IMR-90 (cell line): ENCODE measurements around the gene ZNF750. TPM values are rescaled to one million over a fixed set of nuclear protein-coding genes. Genes with fewer than 3 reads are reported as not detected.

Source experiments
- ATAC-seq: fragments of 200-7000 bp; cut with Tn5 transposase; 2 replicates; pipeline ENCODE4 v1.9.1; 2020; ENCODE audit warnings: low read depth, mild to moderate bottlenecking, moderate library complexity
- BruUV-seq: library from RNA; stranded (reverse); fragments of 400-500 nt; replicated peaks from 2 replicates; lab custom pipeline; 2021; lab: Mats Ljungman, UMichigan
- CTCF ChIA-PET: fragments of 300-600 bp; formaldehyde crosslinking; extraction: SDS; loops from one replicate; lab custom pipeline; 2021; ENCODE audit warnings: antibody characterized with exemption; lab: Yijun Ruan, JAX
- POLR2A ChIA-PET: fragments of 300-600 bp; sonication (Branson Sonifier 250); formaldehyde crosslinking; loops from one replicate; lab custom pipeline; 2022; ENCODE audit warnings: antibody characterized with exemption; ENCODE audit not compliant: unreplicated experiment; lab: Charles Lee
- DNase-seq: peaks from one replicate; pipeline ENCODE4 v3.0.0; 2013
- H2AFZ ChIP-seq: replicated peaks from 2 replicates; pipeline ENCODE3; 2013; ENCODE audit warnings: low read length, mild to moderate bottlenecking; ENCODE audit not compliant: poor library complexity
- H2AK5ac ChIP-seq: 2 replicates; pipeline ENCODE4 v1.6.1; 2013; ENCODE audit warnings: low read depth, low read length, inconsistent platforms
- H2AK9ac ChIP-seq: replicated peaks from 2 replicates; pipeline ENCODE3; 2013; ENCODE audit warnings: mild to moderate bottlenecking, low read depth, low read length, moderate library complexity; ENCODE audit not compliant: poor library complexity
- H2BK120ac ChIP-seq: 2 replicates; pipeline ENCODE4 v1.6.1; 2013; ENCODE audit warnings: low read depth, low read length, inconsistent platforms
- H2BK15ac ChIP-seq: 3 replicates; pipeline ENCODE4 v1.6.1; 2013; ENCODE audit warnings: low read depth, low read length, inconsistent platforms
- H2BK20ac ChIP-seq: 2 replicates; pipeline ENCODE4 v1.6.1; 2013; ENCODE audit warnings: low read depth, mild to moderate bottlenecking, inconsistent platforms, low read length, moderate library complexity
- H2BK5ac ChIP-seq: 2 replicates; pipeline ENCODE4 v1.6.1; 2013; ENCODE audit warnings: mild to moderate bottlenecking, low read depth, low read length, inconsistent platforms; ENCODE audit not compliant: poor library complexity, severe bottlenecking
- H3K14ac ChIP-seq: replicated peaks from 2 replicates; pipeline ENCODE4 v1.6.1; 2013; ENCODE audit warnings: low read depth, low read length, inconsistent platforms
- H3K18ac ChIP-seq: 2 replicates; pipeline ENCODE4 v1.6.1; 2013; ENCODE audit warnings: low read depth, low read length, control low read depth
- H3K23ac ChIP-seq: 2 replicates; pipeline ENCODE4 v1.6.1; 2013; ENCODE audit warnings: low read depth, low read length, inconsistent platforms
- H3K27ac ChIP-seq: 2 replicates; pipeline ENCODE4 v1.5.1; 2013; ENCODE audit warnings: mild to moderate bottlenecking, control low read depth, low read length; ENCODE audit not compliant: insufficient read depth
- H3K27me3 ChIP-seq: 2 replicates; pipeline ENCODE4 v1.6.1; 2013; ENCODE audit warnings: low read length; ENCODE audit not compliant: control insufficient read depth, insufficient read depth
- H3K36me3 ChIP-seq: 2 replicates; pipeline ENCODE4 v1.6.1; 2013; ENCODE audit warnings: low read length, mixed read lengths; ENCODE audit not compliant: control insufficient read depth, insufficient read depth
- H3K4ac ChIP-seq: 2 replicates; pipeline ENCODE4 v1.6.1; 2013; ENCODE audit warnings: low read depth, low read length, inconsistent platforms
- H3K4me1 ChIP-seq: 2 replicates; pipeline ENCODE4 v1.6.1; 2013; ENCODE audit warnings: low read length, mixed read lengths; ENCODE audit not compliant: control insufficient read depth, insufficient read depth
- H3K4me2 ChIP-seq: 2 replicates; pipeline ENCODE4 v1.6.1; 2013; ENCODE audit warnings: low read depth, mild to moderate bottlenecking, control low read depth, low read length, moderate library complexity
- H3K4me3 ChIP-seq: 2 replicates; pipeline ENCODE4 v1.5.1; 2013; ENCODE audit warnings: low read depth, mild to moderate bottlenecking, control low read depth, low read length, moderate library complexity; ENCODE audit not compliant: insufficient read depth
- H3K56ac ChIP-seq: 2 replicates; pipeline ENCODE4 v1.6.1; 2013; ENCODE audit warnings: low read length, inconsistent platforms; ENCODE audit not compliant: insufficient read depth; ENCODE audit errors: extremely low read depth
- H3K79me1 ChIP-seq, 2 experiments: 2 replicates each; pipeline ENCODE4 v1.6.1; 2013; ENCODE audit warnings: low read length in 2 of 2, inconsistent platforms in 1 of 2, low read depth in 1 of 2
- H3K9ac ChIP-seq: 2 replicates; pipeline ENCODE4 v1.6.1; 2013; ENCODE audit warnings: low read depth, low read length, control low read depth
- H3K9me1 ChIP-seq: 2 replicates; pipeline ENCODE4 v1.6.1; 2013; ENCODE audit warnings: low read length, inconsistent platforms; ENCODE audit not compliant: insufficient read depth
- H3K9me3 ChIP-seq: 2 replicates; pipeline ENCODE4 v1.6.1; 2013; ENCODE audit warnings: low read length; ENCODE audit not compliant: control insufficient read depth, insufficient read depth
- H4K20me1 ChIP-seq: 2 replicates; pipeline ENCODE4 v1.6.1; 2013; ENCODE audit warnings: low read length, inconsistent platforms; ENCODE audit not compliant: insufficient read depth
- H4K5ac ChIP-seq: 2 replicates; pipeline ENCODE4 v1.6.1; 2013; ENCODE audit warnings: mild to moderate bottlenecking, low read depth, low read length, control low read depth
- H4K8ac ChIP-seq, 2 experiments: 2 replicates each; pipeline ENCODE4 v1.6.1; 2013; ENCODE audit warnings: low read depth in 2 of 2, low read length in 2 of 2, control low read depth in 1 of 2, inconsistent platforms in 1 of 2
- H4K91ac ChIP-seq: 2 replicates; pipeline ENCODE4 v1.6.1; 2013; ENCODE audit warnings: low read depth, low read length, inconsistent platforms; ENCODE audit not compliant: insufficient read depth
- CEBPB ChIP-seq: IDR thresholded peaks from 2 replicates; pipeline ENCODE4 v1.6.1; 2012; ENCODE audit warnings: low read depth, low read length, improper control_type of control experiment
- MAZ ChIP-seq: IDR thresholded peaks from 2 replicates; pipeline ENCODE4 v1.6.1; 2012; ENCODE audit warnings: low read depth, mild to moderate bottlenecking, low read length, improper control_type of control experiment, moderate library complexity, borderline replicate concordance
- MXI1 ChIP-seq: IDR thresholded peaks from 2 replicates; pipeline ENCODE4 v1.6.1; 2012; ENCODE audit warnings: low read depth, mild to moderate bottlenecking, low read length, moderate library complexity, borderline replicate concordance
- RAD21 ChIP-seq: IDR thresholded peaks from 2 replicates; pipeline ENCODE4 v1.6.1; 2012; ENCODE audit warnings: low read length, improper control_type of control experiment
- WGBS, 2 experiments: methylation state at CpG; one replicate each; pipeline versions ENCODE4 v1.1.5 to v1.1.7; 2013; ENCODE audit warnings: missing lambda C conversion rate in 2 of 2; ENCODE audit not compliant: insufficient read length in 1 of 2; ENCODE audit errors: extremely low coverage in 2 of 2; 5-methylcytosine and 5-hydroxymethylcytosine counted together
- dilution Hi-C: fragments of 300-500 bp; cut with HindIII; formaldehyde crosslinking; loops from one replicate; pipeline ENCODE4 v1.14.3; 2018; ENCODE audit warnings: low sequenced_read_pairs; ENCODE audit not compliant: unreplicated experiment
- in situ Hi-C: fragments of 300-500 bp; cut with MboI; formaldehyde crosslinking; loops from 3 replicates; pipeline ENCODE4 v1.14.3; 2019; ENCODE audit warnings: low sequenced_read_pairs, inconsistent platforms, mixed read lengths
- intact Hi-C: fragments of 100-400 bp; cut with micrococcal nuclease; formaldehyde crosslinking; loops from 2 replicates; pipeline ENCODE4 v1.10.0; 2022
- polyA plus RNA-seq, 3 experiments: library from polyadenylated mRNA; depleted of rRNA; stranded (reverse); fragments of >200 nt; gene quantifications; 2 replicates each; pipeline ENCODE4 v1.2.3, GENCODE V29; 2012; ENCODE audit warnings: low replicate concordance in 1 of 3
- total RNA-seq: library from RNA; depleted of rRNA; stranded (reverse); fragments of >200 nt; gene quantifications from 2 replicates; pipeline ENCODE4 v1.2.3, GENCODE V29; 2012

Gene ZNF750
- total and polyA plus RNA-seq, 2 of the 4 experiments (the other 2 are of a cell fraction), result not detected

DNA sequence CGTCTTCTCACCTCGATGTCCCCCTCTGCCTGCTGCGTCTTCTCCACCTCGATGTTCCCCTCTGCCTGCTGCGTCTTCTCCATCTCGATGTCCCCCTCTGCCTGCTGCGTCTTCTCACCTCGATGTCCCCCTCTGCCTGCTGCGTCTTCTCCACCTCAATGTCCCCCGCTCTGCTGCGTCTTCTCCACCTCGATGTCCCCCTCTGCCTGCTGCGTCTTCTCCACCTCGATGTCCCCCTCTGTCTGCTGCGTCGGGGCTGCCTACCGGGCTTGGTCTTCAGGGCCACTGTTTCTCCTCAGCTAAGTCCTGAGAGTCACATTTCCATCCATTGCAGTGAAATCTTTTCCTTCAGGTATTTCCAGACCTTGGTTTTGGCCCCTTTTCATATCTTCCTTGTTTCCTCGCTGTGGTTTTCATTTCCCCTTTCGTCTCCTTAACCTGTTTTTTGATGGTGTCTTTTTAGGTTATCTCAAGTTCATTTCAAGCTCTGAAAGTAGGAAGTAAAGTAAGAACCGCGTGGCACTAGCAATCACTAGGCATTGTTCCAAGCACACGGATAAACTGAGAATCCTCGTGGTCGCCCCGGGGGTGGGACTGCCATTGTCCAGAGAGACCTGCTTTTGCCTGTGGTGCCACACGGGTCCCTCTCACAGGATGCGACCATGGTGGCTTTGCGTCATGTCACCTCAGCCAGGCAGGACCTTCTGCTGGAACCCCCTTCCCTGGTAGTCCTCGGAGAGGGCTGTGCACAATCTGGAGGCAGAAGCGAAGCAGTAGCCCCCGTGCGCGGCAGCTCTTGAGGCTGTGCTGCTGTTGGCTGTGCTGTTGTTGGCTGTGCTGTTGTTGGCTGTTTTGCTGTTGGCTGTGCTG is 9.5 kb upstream of the ZNF750 start (continued):
- TF ChIP-seq RAD21, result no peak

DNA sequence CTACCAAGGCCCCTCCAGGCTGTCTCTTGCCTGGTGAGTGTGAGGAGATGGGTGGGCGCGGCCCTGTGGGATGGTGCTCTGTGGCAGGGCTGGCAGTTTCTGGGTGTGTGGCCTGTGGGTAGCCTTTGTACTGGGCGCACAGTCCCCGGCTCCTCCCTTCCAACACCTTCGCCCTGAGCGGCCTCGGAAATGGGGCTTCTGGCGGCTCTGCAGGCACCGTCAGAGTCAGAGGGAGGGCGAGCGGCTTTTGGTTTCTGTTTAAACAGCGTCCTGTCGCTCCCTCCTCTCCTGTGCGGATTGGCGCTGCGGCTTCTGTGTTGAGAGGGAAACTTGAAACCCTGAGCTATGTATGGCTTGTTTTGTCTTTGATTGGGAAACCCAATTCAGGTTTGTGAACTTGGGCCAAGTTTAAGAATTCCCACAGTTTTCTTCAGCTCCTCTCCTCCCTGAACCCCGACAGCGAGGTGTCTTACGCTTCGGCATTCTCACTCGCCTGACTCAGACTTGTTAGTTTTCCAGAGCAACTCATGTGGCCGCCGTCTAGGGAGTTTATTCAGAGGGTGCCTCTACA is 8.3 kb upstream of the ZNF750 start:
- Histone ChIP-seq H3K18ac (peak overlapping the region; percentile 2; the same call in 1 of the 2 replicates), H3K4ac (peak overlapping the region; percentile 60), H2BK20ac (no peak overlapping the region), H3K9me1 (peaks cover 8% of the 10 kb centered on the region; the same call in 1 of the 2 replicates), H2AK5ac (no peak overlapping the region), H2BK120ac (no peak overlapping the region), H3K27me3 (no peaks in the 10 kb centered on the region), H3K4me2 (peak overlapping the region; percentile 65), H3K9me3 (no peaks in the 10 kb centered on the region), H3K9ac (peak overlapping the region; percentile 68; the same call in 1 of the 2 replicates), H2BK15ac (no peak overlapping the region), H2AK9ac (peak overlapping the region; percentile 69), H2BK5ac (peak overlapping the region; percentile 44), H2AFZ (peak overlapping the region; percentile 89), H3K27ac (peak overlapping the region; percentile 64), H3K14ac (no peak overlapping the region; the same call in 1 of the 2 replicates), H3K56ac (no peak overlapping the region), H3K4me3 (peak overlapping the region; percentile 30), H3K23ac (no peak overlapping the region), H3K4me1 (no peaks in the 10 kb centered on the region), H3K36me3 (0 out of 2 replicates have a peak, but pooled peaks cover 3% of the 10 kb centered on the region), H4K20me1 (no peaks in the 10 kb centered on the region; the same call in 1 of the 2 replicates), H3K79me1 (peaks cover 6 to 36% of the 10 kb centered on the region in 2 experiments), H4K91ac (peak overlapping the region; percentile 66), H4K8ac (peak overlapping the region; percentile 32 to 51; a peak in 2 of 4 replicates), H4K5ac (peak overlapping the region; percentile 37; the same call in 1 of the 2 replicates)
- in situ Hi-C loops, result no loop called here
- ChIA-PET CTCF (interaction anchor here (0.5 kb wide), 1 partner anchor 83 kb away, joined by 4 read pairs; no protein-coding TSS in a partner anchor), POLR2A (no interaction called here)
- DNase-seq (peak; percentile 79), ATAC-seq (peak; percentile 96)
- no TSS peak for BruUV-seq
- TF ChIP-seq MAZ, result no peak
- no peak for TF ChIP-seq MXI1
- TF ChIP-seq CEBPB, result peak; percentile 55
- WGBS, 2 experiments, result 70% methylated on average over 4 of the region's 23 CpGs; no CpG with 5 or more reads in 1 of the 2 experiments
- dilution Hi-C loops, result no loop called here
- intact Hi-C loops, result no loop called here
